Lower leg skin (tissue), 3 donors: Measurements from ENCODE around the gene PTK7.

Experiments used
- POLR2A ChIP-seq, 2 donors: fragments of 450-650 bp; IDR thresholded peaks; one replicate each; pipeline ENCODE4 v1.6.1; 2016 to 2017; ENCODE audit warnings: antibody characterized with exemption in 2 of 2, mild to moderate bottlenecking in 1 of 2, moderate library complexity in 1 of 2
- TF ChIP-seq, protein P1 (sequence below), 3 donors: fragments of 450-650 bp; IDR thresholded peaks; one replicate each; pipeline ENCODE4 v1.5.1; 2016; ENCODE audit warnings: antibody characterized with exemption in 3 of 3, mild to moderate bottlenecking in 3 of 3, moderate library complexity in 2 of 3

DNA sequence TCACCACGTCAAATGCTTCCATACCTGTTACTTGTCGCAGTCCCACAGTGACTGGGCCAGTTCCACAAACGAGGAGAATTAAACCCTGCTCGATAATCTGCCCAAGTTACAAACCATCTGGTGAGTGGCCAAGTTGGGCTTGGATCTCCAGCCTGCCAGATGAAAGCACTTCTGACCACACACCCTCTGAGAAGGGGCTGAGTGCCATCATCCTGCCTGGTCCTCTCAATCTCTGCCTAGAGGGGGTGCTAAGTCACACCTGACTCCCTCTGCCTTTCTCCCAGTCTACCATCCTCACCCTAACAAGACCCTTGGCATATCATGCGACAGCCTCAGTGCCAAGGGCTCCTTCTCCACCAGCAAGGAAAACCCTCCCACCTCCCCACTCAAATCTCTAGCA is 38.9 kb upstream of the PTK7 start:
- TF ChIP-seq, protein P1, sequence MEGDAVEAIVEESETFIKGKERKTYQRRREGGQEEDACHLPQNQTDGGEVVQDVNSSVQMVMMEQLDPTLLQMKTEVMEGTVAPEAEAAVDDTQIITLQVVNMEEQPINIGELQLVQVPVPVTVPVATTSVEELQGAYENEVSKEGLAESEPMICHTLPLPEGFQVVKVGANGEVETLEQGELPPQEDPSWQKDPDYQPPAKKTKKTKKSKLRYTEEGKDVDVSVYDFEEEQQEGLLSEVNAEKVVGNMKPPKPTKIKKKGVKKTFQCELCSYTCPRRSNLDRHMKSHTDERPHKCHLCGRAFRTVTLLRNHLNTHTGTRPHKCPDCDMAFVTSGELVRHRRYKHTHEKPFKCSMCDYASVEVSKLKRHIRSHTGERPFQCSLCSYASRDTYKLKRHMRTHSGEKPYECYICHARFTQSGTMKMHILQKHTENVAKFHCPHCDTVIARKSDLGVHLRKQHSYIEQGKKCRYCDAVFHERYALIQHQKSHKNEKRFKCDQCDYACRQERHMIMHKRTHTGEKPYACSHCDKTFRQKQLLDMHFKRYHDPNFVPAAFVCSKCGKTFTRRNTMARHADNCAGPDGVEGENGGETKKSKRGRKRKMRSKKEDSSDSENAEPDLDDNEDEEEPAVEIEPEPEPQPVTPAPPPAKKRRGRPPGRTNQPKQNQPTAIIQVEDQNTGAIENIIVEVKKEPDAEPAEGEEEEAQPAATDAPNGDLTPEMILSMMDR (IDR thresholded peaks at IDR 0.05) = no peak
- no peak for TF ChIP-seq POLR2A (IDR thresholded peaks at IDR 0.05)
